Activated CD4-positive, alpha-beta T cell treated with anti-CD3 and anti-CD28 coated beads, Interleukin-2, amount 10 ng/mL, durations not matched to agents 24 days and 14 days (primary cell): ENCODE results near the gene PMM1. TPM values are rescaled to one million over a fixed set of nuclear protein-coding genes. Genes with fewer than 3 reads are reported as not detected.

Source experiments
- DNase-seq: peaks from one replicate; pipeline ENCODE4 v3.0.0; 2022
- H3K27ac Mint-ChIP-seq: one replicate; pipeline ENCODE4 v1.8.0; 2022; ENCODE audit warnings: mild to moderate bottlenecking, mixed read lengths
- H3K27me3 Mint-ChIP-seq: one replicate; pipeline ENCODE4 v1.8.0; 2022; ENCODE audit warnings: mixed read lengths
- H3K36me3 Mint-ChIP-seq: one replicate; pipeline ENCODE4 v1.8.0; 2022; ENCODE audit warnings: low read depth, mild to moderate bottlenecking, mixed read lengths
- H3K4me1 Mint-ChIP-seq: one replicate; pipeline ENCODE4 v1.8.0; 2021; ENCODE audit warnings: mixed read lengths
- H3K4me3 Mint-ChIP-seq: one replicate; pipeline ENCODE4 v1.8.0; 2022; ENCODE audit warnings: mild to moderate bottlenecking, moderate library complexity, mixed read lengths
- H3K9me3 Mint-ChIP-seq: one replicate; pipeline ENCODE4 v1.8.0; 2021; ENCODE audit warnings: mixed read lengths
- intact Hi-C: fragments of 100-400 bp; cut with micrococcal nuclease; formaldehyde crosslinking; loops from one replicate; pipeline ENCODE4 v1.15.1; 2023
- total RNA-seq: library from RNA; stranded (reverse); gene quantifications from 2 replicates; pipeline ENCODE4 v1.2.3, GENCODE V29; 2022

The PMM1 gene
- total RNA-seq, 1 donor from 2014 or later, result 23.1 TPM

GRCh38 chr22:41532908-41533825 lies 56.5 kb downstream of the PMM1 start:
- intact Hi-C loops, result no loop called here
- H3K27ac Mint-ChIP-seq, result no peak overlapping the region
- peak; percentile 91 for DNase-seq
- peaks cover 25% of the 10 kb centered on the region for H3K36me3 Mint-ChIP-seq
- no peak overlapping the region for H3K4me3 Mint-ChIP-seq
- no peaks in the 10 kb centered on the region for H3K27me3 Mint-ChIP-seq
- no peaks in the 10 kb centered on the region for H3K9me3 Mint-ChIP-seq
- no peaks in the 10 kb centered on the region for H3K4me1 Mint-ChIP-seq

GRCh38 chr22:41531715-41532477 lies 57.7 kb downstream of the PMM1 start:
- Mint-ChIP-seq H3K27me3 (no peaks in the 10 kb centered on the region), H3K36me3 (peaks cover 23% of the 10 kb centered on the region), H3K27ac (no peak overlapping the region), H3K4me3 (no peak overlapping the region), H3K9me3 (no peaks in the 10 kb centered on the region), H3K4me1 (no peaks in the 10 kb centered on the region)
- intact Hi-C loops, result no loop called here
- DNase-seq, result no peak

GRCh38 chr22:41530890-41531714 lies 58.5 kb downstream of the PMM1 start:
- intact Hi-C loops, result no loop called here
- no peaks in the 10 kb centered on the region for H3K9me3 Mint-ChIP-seq
- no peaks in the 10 kb centered on the region for H3K4me1 Mint-ChIP-seq
- no peak overlapping the region for H3K27ac Mint-ChIP-seq
- H3K27me3 Mint-ChIP-seq, result no peaks in the 10 kb centered on the region
- H3K36me3 Mint-ChIP-seq, result peaks cover 26% of the 10 kb centered on the region
- no peak overlapping the region for H3K4me3 Mint-ChIP-seq
- no peak for DNase-seq

GRCh38 chr22:41528938-41529561 lies 60.6 kb downstream of the PMM1 start:
- DNase-seq, result no peak
- intact Hi-C loops, result no loop called here
- Mint-ChIP-seq H3K27me3 (no peaks in the 10 kb centered on the region), H3K4me3 (no peak overlapping the region), H3K4me1 (peaks cover 10% of the 10 kb centered on the region), H3K9me3 (no peaks in the 10 kb centered on the region), H3K36me3 (peaks cover 31% of the 10 kb centered on the region), H3K27ac (no peak overlapping the region)

GRCh38 chr22:41528132-41528766 lies 61.4 kb downstream of the PMM1 start:
- Mint-ChIP-seq H3K27ac (no peak overlapping the region), H3K4me1 (peaks cover 10% of the 10 kb centered on the region), H3K27me3 (no peaks in the 10 kb centered on the region), H3K4me3 (no peak overlapping the region), H3K9me3 (no peaks in the 10 kb centered on the region), H3K36me3 (peaks cover 33% of the 10 kb centered on the region)
- intact Hi-C loops, result no loop called here
- DNase-seq, result no peak

Other genes starting within 250 kb of the PMM1 start
- 2.0 and 2.1 TPM in 2 replicates for gene TEF, start 207.9 kb downstream of the PMM1 start, total RNA-seq
- gene TOB2, start 143.0 kb downstream of the PMM1 start, total RNA-seq, result 41.4 and 42.7 TPM in 2 replicates
- 90.3 and 98.3 TPM in 2 replicates for gene PHF5A, start 121.1 kb downstream of the PMM1 start, total RNA-seq
- 103 and 104 TPM in 2 replicates for gene ACO2, start 120.7 kb downstream of the PMM1 start, total RNA-seq
- gene POLR3H, start 45.4 kb downstream of the PMM1 start, total RNA-seq, result 49.2 and 50.6 TPM in 2 replicates
- not detected in 2 replicates for gene CSDC2, start 28.8 kb downstream of the PMM1 start, total RNA-seq
- gene DESI1, start 31.2 kb upstream of the PMM1 start, total RNA-seq, result 82.2 and 84.9 TPM in 2 replicates
- gene XRCC6, start 31.5 kb upstream of the PMM1 start, total RNA-seq, result 400 and 414 TPM in 2 replicates
- gene SNU13, start 99.0 kb upstream of the PMM1 start, total RNA-seq, result 343 and 345 TPM in 2 replicates
- gene MEI1, start 109.7 kb upstream of the PMM1 start, total RNA-seq, result 14.2 and 15.7 TPM in 2 replicates
- gene CCDC134, start 210.8 kb upstream of the PMM1 start, total RNA-seq, result 19.7 TPM in 2 replicates
- 209 and 218 TPM in 2 replicates for gene SREBF2, start 243.3 kb upstream of the PMM1 start, total RNA-seq